Ovary (tissue), 3 donors: ENCODE results near the gene OMD.

Experiments used
- EP300 ChIP-seq: sonication (generic); formaldehyde crosslinking; IDR thresholded peaks from one replicate; pipeline ENCODE4 v1.6.1; 2017; ENCODE audit warnings: antibody characterized with exemption
- TF ChIP-seq, protein P1 (sequence below), 3 donors: fragments of 450-650 bp in 2 of 3; fragments of 200-600 bp in 1 of 3; IDR thresholded peaks; one replicate each; pipeline versions ENCODE4 v1.5.1 to v1.8.0; 2016 to 2022; ENCODE audit warnings: antibody characterized with exemption in 3 of 3, mild to moderate bottlenecking in 1 of 3
- donor health status: DM: no; HTN: no; CAD: no.

DNA sequence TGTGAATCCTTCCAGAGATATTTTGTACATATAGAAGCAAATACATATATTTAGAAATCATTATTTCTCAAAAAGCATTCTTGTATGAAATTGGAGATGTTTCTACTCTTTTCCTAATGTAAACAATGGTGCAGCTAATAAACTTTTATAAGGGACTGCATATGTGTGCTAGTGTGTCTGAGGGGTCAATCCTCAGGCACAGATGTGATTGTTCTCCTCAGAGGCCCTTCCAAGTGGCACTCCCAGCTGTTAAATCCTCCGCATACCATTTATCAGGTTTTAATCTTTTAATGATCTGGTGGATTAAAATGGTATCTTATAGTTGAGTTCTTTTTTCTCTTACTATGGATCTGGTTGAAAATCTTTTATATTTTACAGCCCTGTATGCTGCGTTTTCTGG is 5.6 kb upstream of the OMD start:
- TF ChIP-seq, protein P1, sequence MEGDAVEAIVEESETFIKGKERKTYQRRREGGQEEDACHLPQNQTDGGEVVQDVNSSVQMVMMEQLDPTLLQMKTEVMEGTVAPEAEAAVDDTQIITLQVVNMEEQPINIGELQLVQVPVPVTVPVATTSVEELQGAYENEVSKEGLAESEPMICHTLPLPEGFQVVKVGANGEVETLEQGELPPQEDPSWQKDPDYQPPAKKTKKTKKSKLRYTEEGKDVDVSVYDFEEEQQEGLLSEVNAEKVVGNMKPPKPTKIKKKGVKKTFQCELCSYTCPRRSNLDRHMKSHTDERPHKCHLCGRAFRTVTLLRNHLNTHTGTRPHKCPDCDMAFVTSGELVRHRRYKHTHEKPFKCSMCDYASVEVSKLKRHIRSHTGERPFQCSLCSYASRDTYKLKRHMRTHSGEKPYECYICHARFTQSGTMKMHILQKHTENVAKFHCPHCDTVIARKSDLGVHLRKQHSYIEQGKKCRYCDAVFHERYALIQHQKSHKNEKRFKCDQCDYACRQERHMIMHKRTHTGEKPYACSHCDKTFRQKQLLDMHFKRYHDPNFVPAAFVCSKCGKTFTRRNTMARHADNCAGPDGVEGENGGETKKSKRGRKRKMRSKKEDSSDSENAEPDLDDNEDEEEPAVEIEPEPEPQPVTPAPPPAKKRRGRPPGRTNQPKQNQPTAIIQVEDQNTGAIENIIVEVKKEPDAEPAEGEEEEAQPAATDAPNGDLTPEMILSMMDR (IDR thresholded peaks at IDR 0.05) = no peak
- TF ChIP-seq EP300 = no peak
